Myometrial cell (primary cell): Measurements from ENCODE around the gene PCDHGA5. TPM values are rescaled to one million over a fixed set of nuclear protein-coding genes. Genes with fewer than 3 reads are reported as not detected.

ENCODE experiments used
- total RNA-seq: library from RNA; depleted of rRNA; stranded (reverse); fragments of >200 nt; gene quantifications from 2 replicates; pipeline ENCODE4 v1.2.3, GENCODE V29; 2015

The PCDHGA5 gene
- 0.29 and 0.89 TPM in 2 replicates for total RNA-seq

GRCh38 chr5:141363952-141364660 lies at the start of gene PCDHGA5:
Gene PCDHGA5, plus strand, starts transcription at chr5:141364162. Its CDS starts 169 bp downstream, at chr5:141364331.

GRCh38 chr5:141320225-141321169 lies 43.5 kb upstream of the PCDHGA5 start, which contains the start of gene TAF7:
Gene TAF7, minus strand, starts transcription at chr5:141320784. Its CDS starts 740 bp downstream, at chr5:141320044.

GRCh38 chr5:141330299-141331080 lies 33.5 kb upstream of the PCDHGA5 start, which contains the start of gene PCDHGA1:
Gene PCDHGA1, plus strand, starts transcription at chr5:141330514.

GRCh38 chr5:141338538-141339306 lies 25.2 kb upstream of the PCDHGA5 start, which contains the start of gene PCDHGA2:
Gene PCDHGA2, plus strand, starts transcription at chr5:141338760.

GRCh38 chr5:141343242-141343952 lies 20.6 kb upstream of the PCDHGA5 start, which contains the start of gene PCDHGA3:
Gene PCDHGA3, plus strand, starts transcription at chr5:141343829. Its CDS starts 205 bp downstream, at chr5:141344034.

GRCh38 chr5:141349917-141350619 lies 13.9 kb upstream of the PCDHGA5 start, which contains the start of gene PCDHGB1:
Gene PCDHGB1, plus strand, starts transcription at chr5:141350099. Its CDS starts 162 bp downstream, at chr5:141350261.

GRCh38 chr5:141354900-141355469 lies 9.0 kb upstream of the PCDHGA5 start, which contains the start of gene PCDHGA4:
Gene PCDHGA4, plus strand, starts transcription at chr5:141355021. Its CDS starts 87 bp downstream, at chr5:141355108.

GRCh38 chr5:141359790-141360426 lies 4.1 kb upstream of the PCDHGA5 start, which contains the start of gene PCDHGB2:
Gene PCDHGB2, plus strand, starts transcription at chr5:141359994. Its CDS starts 142 bp downstream, at chr5:141360136.

GRCh38 chr5:141369994-141370848 lies 6.3 kb downstream of the PCDHGA5 start, which contains the start of gene PCDHGB3:
Gene PCDHGB3, plus strand, starts transcription at chr5:141370242. Its CDS starts 153 bp downstream, at chr5:141370395.

GRCh38 chr5:141373673-141374317 lies 9.8 kb downstream of the PCDHGA5 start, which contains the start of gene PCDHGA6:
Gene PCDHGA6, plus strand, starts transcription at chr5:141373891. Its CDS starts 193 bp downstream, at chr5:141374084.

GRCh38 chr5:141382469-141383294 lies 18.7 kb downstream of the PCDHGA5 start, which contains the start of gene PCDHGA7:
Gene PCDHGA7, plus strand, starts transcription at chr5:141382742. Its CDS starts 158 bp downstream, at chr5:141382900.

GRCh38 chr5:141387557-141388311 lies 23.8 kb downstream of the PCDHGA5 start, which contains the start of gene PCDHGB4:
Gene PCDHGB4, plus strand, starts transcription at chr5:141387698. Its CDS starts 187 bp downstream, at chr5:141387885.

GRCh38 chr5:141392429-141393198 lies 28.7 kb downstream of the PCDHGA5 start, which contains the start of gene PCDHGA8:
Gene PCDHGA8, plus strand, starts transcription at chr5:141392633. Its CDS starts 181 bp downstream, at chr5:141392814.

